ENCODE results near the gene SUSD5. TPM values are rescaled to one million over a fixed set of nuclear protein-coding genes. Genes with fewer than 3 reads are reported as not detected.
A peak's percentile ranks its signal among the peaks of the same experiment; 100 is the strongest.

Gene SUSD5
- total and polyA plus RNA-seq, 2 of the 13 experiments (the other 11 are each of a cell fraction or from before 2014, with no cell fraction given), result not detected

GRCh38 chr3:33113772-33114621 is 104.6 kb downstream of the SUSD5 start, which contains the start of gene CRTAP (continued):
- TF ChIP-seq HMGXB3 (CRISPR knock-in tag; IDR thresholded peaks at IDR 0.05; ENCODE audit: borderline replicate concordance) (peak; percentile 46; the same call in 1 of the 2 replicates), ZBTB43 (CRISPR knock-in tag; conservative IDR thresholded peaks at IDR 0.05) (0 out of 2 replicates have a peak, but pooled peaks have one; percentile 20), SNAPC2 (CRISPR knock-in tag; IDR thresholded peaks at IDR 0.05) (peak; percentile 93; the same call in 1 of the 2 replicates), ELF4 (CRISPR knock-in tag; IDR thresholded peaks at IDR 0.05; ENCODE audit: borderline replicate concordance) (no peak), BRD4 (CRISPR knock-in tag; IDR thresholded peaks at IDR 0.05) (peak; percentile 26; the same call in 1 of the 2 replicates), BORCS8-MEF2B (CRISPR knock-in tag; IDR thresholded peaks at IDR 0.05) (peak; percentile 73; the same call in 1 of the 2 replicates), JUNB (CRISPR knock-in tag; IDR thresholded peaks at IDR 0.05; ENCODE audit: borderline replicate concordance) (no peak), TFDP2 (CRISPR knock-in tag; IDR thresholded peaks at IDR 0.05) (peak; percentile 57), U2AF2 (IDR thresholded peaks at IDR 0.05; ENCODE audit: low read depth, low read length) (0 out of 2 replicates have a peak, but pooled peaks have one; percentile 61), FOXA3 (CRISPR knock-in tag; IDR thresholded peaks at IDR 0.05) (peak; percentile 42; the same call in 1 of the 2 replicates), RXRA (CRISPR knock-in tag; IDR thresholded peaks at IDR 0.05) (peak; percentile 3; the same call in 1 of the 2 replicates), HNF4G (IDR thresholded peaks at IDR 0.05; ENCODE audit: borderline replicate concordance, low read depth, low read length) (no peak), HNF4G (CRISPR knock-in tag; IDR thresholded peaks at IDR 0.05; ENCODE audit: borderline replicate concordance, low read depth) (peak; percentile 58; the same call in 1 of the 2 replicates), ZNF274 (CRISPR knock-in tag; IDR thresholded peaks at IDR 0.05) (0 out of 2 replicates have a peak, but pooled peaks have one; percentile 10), EEA1 (CRISPR knock-in tag; IDR thresholded peaks at IDR 0.05; ENCODE audit: borderline replicate concordance) (peak; percentile 89), ZXDC (CRISPR knock-in tag; IDR thresholded peaks at IDR 0.05) (peak; percentile 89), ZNF841 (CRISPR knock-in tag; IDR thresholded peaks at IDR 0.05; ENCODE audit: borderline replicate concordance) (no peak), HDAC1 (CRISPR knock-in tag; IDR thresholded peaks at IDR 0.05) (peak; percentile 49; the same call in 1 of the 2 replicates), ZFP62 (CRISPR knock-in tag; IDR thresholded peaks at IDR 0.05) (no peak)
